Activated B cell treated with CpG ODN at 0.5 μM for 24 hours (primary cell): Measurements from ENCODE around the gene TMEM258. TPM values are rescaled to one million over a fixed set of nuclear protein-coding genes. Genes with fewer than 3 reads are reported as not detected.

Experiments
- ATAC-seq: fragments of 200-7000 bp; cut with Tn5 transposase; one replicate; pipeline ENCODE4 v1.10.0; 2021; ENCODE audit warnings: low read depth, mild to moderate bottlenecking, moderate library complexity
- CTCF ChIA-PET: fragments of 350-600 bp; sonication (Branson Sonifier 250); formaldehyde crosslinking; loops from one replicate; lab custom pipeline; 2021; ENCODE audit warnings: antibody characterized with exemption; lab: Charles Lee
- POLR2A ChIA-PET: fragments of 350-600 bp; sonication (Branson Sonifier 250); formaldehyde crosslinking; loops from one replicate; lab custom pipeline; 2021; ENCODE audit warnings: antibody characterized with exemption; lab: Charles Lee
- DNase-seq: peaks from one replicate; pipeline ENCODE4 v3.0.0; 2022
- H3K27ac Mint-ChIP-seq: one replicate; pipeline ENCODE4 v1.8.0; 2020; ENCODE audit warnings: mixed read lengths
- H3K27me3 Mint-ChIP-seq: one replicate; pipeline ENCODE4 v1.8.0; 2021; ENCODE audit warnings: mixed read lengths
- H3K36me3 Mint-ChIP-seq: one replicate; pipeline ENCODE4 v1.8.0; 2021; ENCODE audit warnings: low read depth, mixed read lengths
- H3K4me1 Mint-ChIP-seq: one replicate; pipeline ENCODE4 v1.8.0; 2021; ENCODE audit warnings: mixed read lengths
- H3K4me3 Mint-ChIP-seq: one replicate; pipeline ENCODE4 v1.8.0; 2020; ENCODE audit warnings: mild to moderate bottlenecking, mixed read lengths
- H3K9me3 Mint-ChIP-seq: one replicate; pipeline ENCODE4 v1.8.0; 2020; ENCODE audit warnings: mixed read lengths
- intact Hi-C: fragments of 100-400 bp; cut with micrococcal nuclease; formaldehyde crosslinking; loops from one replicate; pipeline ENCODE4 v1.15.1; 2024
- total RNA-seq: library from RNA; stranded (reverse); gene quantifications from 2 replicates; pipeline ENCODE4 v1.2.3, GENCODE V29; 2022
- TF ChIP-seq, protein P1 (sequence below): fragments of 200-600 bp; IDR thresholded peaks from one replicate; pipeline ENCODE4 v1.8.0; 2022; ENCODE audit warnings: antibody characterized with exemption, mild to moderate bottlenecking

The TMEM258 gene
- total RNA-seq, 1 donor from 2014 or later: 87.4 TPM

DNA sequence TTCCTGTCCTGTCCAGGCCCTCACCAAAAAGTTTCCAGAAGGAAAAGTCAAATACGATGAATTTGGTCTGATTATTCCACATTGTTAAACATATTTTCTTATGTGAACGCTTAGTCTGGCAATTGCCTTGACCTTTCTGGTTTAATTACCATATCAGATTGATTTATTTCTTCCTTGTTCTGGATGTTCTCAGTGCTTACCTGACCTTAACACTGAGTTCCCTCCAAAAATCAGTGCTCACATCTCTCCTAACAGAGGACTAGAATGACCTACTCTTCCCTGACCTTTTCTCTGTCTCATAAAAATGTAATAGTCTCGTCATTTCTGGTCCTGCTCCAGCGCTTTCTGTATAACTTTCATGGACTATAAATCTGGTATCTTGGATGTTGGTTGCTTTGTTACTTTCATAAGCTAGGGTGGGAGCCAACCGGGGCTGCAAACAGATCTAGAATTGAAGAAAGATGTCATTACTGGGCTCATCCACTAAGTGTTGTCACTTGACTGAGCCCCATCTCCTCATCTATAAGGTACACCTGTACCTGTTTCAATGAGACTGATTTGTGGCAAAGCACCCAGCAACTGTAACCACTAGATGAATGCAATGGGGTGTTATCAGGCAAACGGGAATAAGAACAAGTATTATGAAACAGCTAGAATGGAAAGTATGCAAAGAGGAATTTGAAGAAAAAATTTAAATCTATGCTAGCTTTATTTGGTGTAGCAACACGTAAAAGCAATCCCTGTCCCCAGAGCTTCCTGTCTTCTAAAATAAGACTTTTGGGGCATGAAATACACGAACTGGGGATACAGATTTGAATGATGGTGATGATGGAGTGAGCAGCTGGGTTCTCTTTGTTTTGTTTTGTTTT is 38.1 kb upstream of the TMEM258 start:
- DNase-seq: no peak
- no peak for ATAC-seq
- peaks cover 8% of the 10 kb centered on the region for H3K27me3 Mint-ChIP-seq
- H3K9me3 Mint-ChIP-seq: no peaks in the 10 kb centered on the region
- intact Hi-C loops: no loop called here
- peaks cover 49% of the 10 kb centered on the region for H3K4me1 Mint-ChIP-seq
- CTCF ChIA-PET: interaction anchor here (0.6 to 4.3 kb wide), 4 partner anchors 11 to 117 kb away, joined by 3 to 32 read pairs (median 4); partner anchors contain the start of gene FADS1
- H3K27ac Mint-ChIP-seq: no peak overlapping the region
- H3K36me3 Mint-ChIP-seq: no peaks in the 10 kb centered on the region
- POLR2A ChIA-PET: interaction anchor here (1.0 to 3.7 kb wide), 3 partner anchors 15 to 60 kb away, joined by 3 to 61 read pairs (median 4); partner anchors contain the start of genes FADS1 and FADS3
- no peak overlapping the region for H3K4me3 Mint-ChIP-seq
- TF ChIP-seq, protein P1, sequence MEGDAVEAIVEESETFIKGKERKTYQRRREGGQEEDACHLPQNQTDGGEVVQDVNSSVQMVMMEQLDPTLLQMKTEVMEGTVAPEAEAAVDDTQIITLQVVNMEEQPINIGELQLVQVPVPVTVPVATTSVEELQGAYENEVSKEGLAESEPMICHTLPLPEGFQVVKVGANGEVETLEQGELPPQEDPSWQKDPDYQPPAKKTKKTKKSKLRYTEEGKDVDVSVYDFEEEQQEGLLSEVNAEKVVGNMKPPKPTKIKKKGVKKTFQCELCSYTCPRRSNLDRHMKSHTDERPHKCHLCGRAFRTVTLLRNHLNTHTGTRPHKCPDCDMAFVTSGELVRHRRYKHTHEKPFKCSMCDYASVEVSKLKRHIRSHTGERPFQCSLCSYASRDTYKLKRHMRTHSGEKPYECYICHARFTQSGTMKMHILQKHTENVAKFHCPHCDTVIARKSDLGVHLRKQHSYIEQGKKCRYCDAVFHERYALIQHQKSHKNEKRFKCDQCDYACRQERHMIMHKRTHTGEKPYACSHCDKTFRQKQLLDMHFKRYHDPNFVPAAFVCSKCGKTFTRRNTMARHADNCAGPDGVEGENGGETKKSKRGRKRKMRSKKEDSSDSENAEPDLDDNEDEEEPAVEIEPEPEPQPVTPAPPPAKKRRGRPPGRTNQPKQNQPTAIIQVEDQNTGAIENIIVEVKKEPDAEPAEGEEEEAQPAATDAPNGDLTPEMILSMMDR: no peak

GRCh38 chr11:61829806-61830205 is 37.4 kb upstream of the TMEM258 start:
- intact Hi-C loops: loop anchor here (2.0 kb wide), 1 partner anchor 33 kb away; no protein-coding TSS in a partner anchor
- TF ChIP-seq, protein P1: no peak
- H3K27me3 Mint-ChIP-seq: peaks cover 8% of the 10 kb centered on the region
- peak overlapping the region; percentile 55 for H3K4me3 Mint-ChIP-seq
- DNase-seq: no peak
- no peak for ATAC-seq
- no peaks in the 10 kb centered on the region for H3K36me3 Mint-ChIP-seq
- ChIA-PET CTCF (interaction anchor here (0.6 to 4.3 kb wide), 4 partner anchors 11 to 278 kb away, joined by 3 to 32 read pairs (median 3); partner anchors contain the start of gene FADS1), POLR2A (interaction anchor here (3.7 kb wide), 1 partner anchor 15 kb away, joined by 61 read pairs; the partner anchor contains the start of gene FADS1)
- H3K4me1 Mint-ChIP-seq: peaks cover 44% of the 10 kb centered on the region
- H3K27ac Mint-ChIP-seq: no peak overlapping the region
- no peaks in the 10 kb centered on the region for H3K9me3 Mint-ChIP-seq

DNA sequence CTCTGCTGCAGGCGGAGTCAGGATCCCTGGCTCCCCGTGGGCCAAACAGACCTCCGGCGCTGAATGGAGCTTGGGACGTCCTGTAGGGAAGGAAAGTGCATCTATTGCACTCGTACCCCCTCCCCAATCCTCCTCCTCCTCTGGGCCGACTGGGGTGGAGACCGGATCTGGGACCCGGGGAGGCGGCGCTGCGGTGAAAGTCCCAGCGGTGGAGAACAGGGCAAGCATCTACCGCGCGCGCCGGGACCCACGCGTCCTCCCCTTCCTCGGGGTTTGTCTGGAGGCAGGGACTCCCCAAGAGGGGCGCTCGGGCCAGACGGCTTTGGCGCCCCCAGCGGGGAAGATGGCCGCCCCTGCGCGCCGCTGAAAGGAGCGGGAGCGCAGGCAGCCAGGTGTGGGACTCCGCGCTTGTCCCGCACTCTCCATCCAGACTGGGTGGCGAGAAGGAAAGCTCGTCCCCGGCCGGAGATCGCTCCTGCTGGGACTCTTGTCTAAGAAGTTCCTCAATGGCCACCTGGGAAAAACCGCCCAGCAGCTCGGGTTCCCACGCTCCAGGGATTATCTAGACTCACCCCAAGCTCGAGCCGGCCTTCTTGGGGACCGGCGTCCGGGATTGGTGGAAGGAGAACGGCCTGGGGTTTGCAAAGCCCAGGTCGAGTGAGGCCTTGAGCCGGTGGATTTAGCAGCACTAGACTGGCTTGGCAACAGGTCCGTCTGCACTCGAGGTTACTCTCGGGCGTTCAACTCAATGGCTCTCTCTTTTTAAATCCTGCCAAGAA is 36.4 kb upstream of the TMEM258 start:
- ATAC-seq (peak; percentile 19), DNase-seq (peak; percentile 46)
- Mint-ChIP-seq H3K4me1 (peaks cover 35% of the 10 kb centered on the region), H3K36me3 (no peaks in the 10 kb centered on the region), H3K27me3 (peaks cover 8% of the 10 kb centered on the region), H3K9me3 (no peaks in the 10 kb centered on the region), H3K27ac (no peak overlapping the region), H3K4me3 (peak overlapping the region; percentile 89)
- ChIA-PET CTCF (interaction anchor here (1.0 to 4.3 kb wide), 4 partner anchors 13 to 279 kb away, joined by 3 to 32 read pairs (median 3); partner anchors contain the start of gene FADS1), POLR2A (interaction anchor here (0.6 to 3.7 kb wide), 6 partner anchors 14 to 135 kb away, joined by 3 to 61 read pairs (median 4); partner anchors contain the start of genes FADS1 and FADS3)
- TF ChIP-seq, protein P1: no peak
- intact Hi-C loops: loop anchor here (2.0 kb wide), 1 partner anchor 32 kb away; no protein-coding TSS in a partner anchor

DNA sequence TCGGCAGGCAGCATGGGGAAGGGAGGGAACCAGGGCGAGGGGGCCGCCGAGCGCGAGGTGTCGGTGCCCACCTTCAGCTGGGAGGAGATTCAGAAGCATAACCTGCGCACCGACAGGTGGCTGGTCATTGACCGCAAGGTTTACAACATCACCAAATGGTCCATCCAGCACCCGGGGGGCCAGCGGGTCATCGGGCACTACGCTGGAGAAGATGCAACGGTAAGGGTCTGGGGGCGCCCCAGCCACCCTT is 35.9 kb upstream of the TMEM258 start:
- POLR2A ChIA-PET: interaction anchor here (0.6 to 3.7 kb wide), 9 partner anchors 10 to 139 kb away, joined by 3 to 61 read pairs (median 3); partner anchors contain the start of genes FADS1, FADS3 and FTH1
- TF ChIP-seq, protein P1: no peak
- no peak for DNase-seq
- ATAC-seq: no peak
- Mint-ChIP-seq H3K4me3 (peak overlapping the region; percentile 89), H3K27me3 (peaks cover 8% of the 10 kb centered on the region), H3K4me1 (peaks cover 29% of the 10 kb centered on the region), H3K36me3 (no peaks in the 10 kb centered on the region), H3K9me3 (no peaks in the 10 kb centered on the region), H3K27ac (peak overlapping the region; percentile 74)
- intact Hi-C loops: loop anchor here (2.0 kb wide), 1 partner anchor 32 kb away; no protein-coding TSS in a partner anchor
- CTCF ChIA-PET: interaction anchor here (1.2 to 4.3 kb wide), 2 partner anchors 12 to 280 kb away, joined by 3 to 32 read pairs; partner anchors contain the start of gene FADS1
